ENCODE data around the gene MOB2.

The MOB2 gene

DNA sequence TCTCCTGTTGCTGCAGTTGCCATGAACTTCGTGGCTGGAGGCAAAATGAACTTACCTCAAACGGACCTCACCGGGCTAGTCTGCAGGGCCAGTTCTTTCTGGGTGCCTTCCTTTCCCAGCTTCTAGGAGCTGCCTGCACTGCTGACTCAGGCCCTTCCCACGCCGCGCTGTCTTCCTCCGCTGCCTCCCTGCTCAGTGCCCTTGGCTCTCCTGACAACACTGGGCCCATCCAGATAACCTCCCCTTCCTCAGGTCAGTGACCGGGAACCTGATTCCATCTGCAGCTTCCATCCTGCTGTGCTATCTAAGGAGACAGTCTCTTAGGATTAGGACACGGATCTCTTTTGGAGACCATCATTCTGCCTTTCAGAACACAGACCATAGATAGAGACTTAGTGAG, 19.3 kb downstream of the MOB2 start:
- Histone ChIP-seq H3K9me3 (replicated peaks in 1 of 11) (peaks cover 0 to 21% (median 9%) of the 10 kb centered on the region in 11 experiments; a peak in 12 of 22 replicates), H3K4me2 (peak overlapping the region in 7 of 11 experiments; percentile 48 to 74 (median 70); a peak in 12 of 22 replicates), H3K4me1 (peaks cover 0 to 58% (median 46%) of the 10 kb centered on the region in 10 experiments; a peak in 15 of 20 replicates), H3K4me3 (no peak overlapping the region), H4K20me1 (peaks cover 8 to 79% (median 34%) of the 10 kb centered on the region in 11 experiments; a peak in 17 of 22 replicates), H3K9ac (peak overlapping the region in 1 of 11 experiments; percentile 54; a peak in 1 of 22 replicates), H3K27ac (no peak overlapping the region), H3K36me3 (peaks cover 0 to 46% (median 16%) of the 10 kb centered on the region in 11 experiments; a peak in 15 of 22 replicates), H3K27me3 (no peaks in the 10 kb centered on the region)
- no peak for TF ChIP-seq Cebpa-rat (IDR thresholded peaks at IDR 0.05)

DNA sequence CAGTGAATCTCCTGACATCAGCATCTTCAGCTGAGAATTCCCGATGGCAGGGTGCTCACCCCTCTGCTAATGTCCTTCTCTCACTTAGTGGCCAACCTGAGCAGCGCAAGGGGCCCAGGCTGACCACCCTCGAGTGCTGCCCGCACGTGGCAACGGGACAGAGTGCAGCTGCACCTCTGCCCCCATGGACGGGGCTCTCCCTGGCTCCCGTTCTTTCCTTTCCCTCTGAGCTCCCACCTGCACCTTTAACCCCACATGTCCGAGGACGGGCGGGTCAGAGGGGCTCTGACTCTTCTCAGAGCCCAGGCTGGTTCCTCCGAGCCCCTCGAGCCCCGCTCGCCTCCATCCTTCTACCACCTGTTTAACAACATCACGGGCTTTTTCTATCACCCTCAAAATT, 19.8 kb downstream of the MOB2 start:
- H3K27me3 ChIP-seq, result no peaks in the 10 kb centered on the region
- H3K27ac ChIP-seq, result no peak overlapping the region; a peak in 1 of 22 replicates
- no peak overlapping the region for H3K9ac ChIP-seq
- TF ChIP-seq Cebpa-rat (IDR thresholded peaks at IDR 0.05), result no peak
- peak overlapping the region in 5 of 11 experiments; percentile 15 to 70 (median 21); a peak in 6 of 22 replicates for H3K4me2 ChIP-seq
- no peak overlapping the region for H3K4me3 ChIP-seq
- H3K4me1 ChIP-seq, result peaks cover 0 to 58% (median 46%) of the 10 kb centered on the region in 10 experiments; a peak in 15 of 20 replicates
- peaks cover 0 to 43% (median 16%) of the 10 kb centered on the region in 11 experiments; a peak in 15 of 22 replicates for H3K36me3 ChIP-seq
- H4K20me1 ChIP-seq, result peaks cover 8 to 81% (median 37%) of the 10 kb centered on the region in 11 experiments; a peak in 17 of 22 replicates
- peaks cover 0 to 21% (median 9%) of the 10 kb centered on the region in 11 experiments; a peak in 12 of 22 replicates for H3K9me3 ChIP-seq (replicated peaks in 1 of 11)

DNA sequence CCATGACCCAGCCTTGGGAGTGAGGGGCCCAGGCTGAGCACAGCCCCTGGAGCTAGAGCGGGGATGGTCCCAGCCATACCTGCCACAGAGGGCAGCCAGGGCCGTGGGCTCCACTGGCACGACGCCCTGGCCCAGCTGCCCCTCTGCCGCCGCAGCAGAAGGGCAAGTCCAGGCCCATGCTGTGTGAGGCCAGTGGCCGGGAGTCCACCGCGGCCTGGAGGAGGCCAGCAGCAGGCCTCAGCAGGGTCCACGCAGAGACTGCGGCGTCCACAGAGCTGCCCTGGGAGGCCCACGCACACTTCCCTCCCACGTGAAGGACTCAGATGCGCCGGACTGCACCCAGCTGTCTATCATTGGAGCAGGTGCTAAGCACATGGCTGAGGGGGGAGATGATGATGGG, 23.5 kb downstream of the MOB2 start:
- H3K27ac ChIP-seq, result no peak overlapping the region
- H3K36me3 ChIP-seq, result peaks cover 0 to 14% (median 0%) of the 10 kb centered on the region in 11 experiments; a peak in 6 of 22 replicates
- TF ChIP-seq Cebpa-rat (IDR thresholded peaks at IDR 0.05), result no peak
- no peak overlapping the region for H3K9ac ChIP-seq
- peaks cover 2 to 65% (median 17%) of the 10 kb centered on the region in 11 experiments; a peak in 15 of 22 replicates for H4K20me1 ChIP-seq
- no peak overlapping the region for H3K4me3 ChIP-seq
- no peaks in the 10 kb centered on the region for H3K27me3 ChIP-seq
- H3K9me3 ChIP-seq (replicated peaks in 1 of 11), result peaks cover 0 to 21% (median 9%) of the 10 kb centered on the region in 11 experiments; a peak in 12 of 22 replicates
- H3K4me1 ChIP-seq, result peaks cover 0 to 42% (median 22%) of the 10 kb centered on the region in 10 experiments; a peak in 13 of 20 replicates
- no peak overlapping the region for H3K4me2 ChIP-seq

DNA sequence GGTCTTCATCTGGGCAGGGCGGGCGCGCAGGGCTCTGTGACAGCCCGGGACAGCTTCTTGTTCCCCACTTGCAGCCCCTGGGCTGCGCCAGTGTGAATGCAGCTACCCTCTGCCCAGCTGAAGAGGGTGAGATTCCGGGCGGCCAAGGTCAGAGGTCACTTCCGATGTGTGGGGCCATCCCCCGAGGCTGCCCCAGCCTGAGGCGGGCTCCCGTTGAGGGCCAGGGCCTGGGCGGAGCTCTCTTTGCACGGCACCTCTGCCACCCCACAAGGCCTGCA, 23.9 kb downstream of the MOB2 start:
- Histone ChIP-seq H3K4me2 (no peak overlapping the region), H3K36me3 (peaks cover 0 to 14% (median 0%) of the 10 kb centered on the region in 11 experiments; a peak in 6 of 22 replicates), H3K4me3 (no peak overlapping the region), H3K9me3 (replicated peaks in 1 of 11) (peaks cover 0 to 21% (median 9%) of the 10 kb centered on the region in 11 experiments; a peak in 12 of 22 replicates), H3K27me3 (no peaks in the 10 kb centered on the region), H3K27ac (no peak overlapping the region), H3K4me1 (peaks cover 0 to 41% (median 18%) of the 10 kb centered on the region in 10 experiments; a peak in 13 of 20 replicates), H3K9ac (no peak overlapping the region), H4K20me1 (peaks cover 0 to 65% (median 13%) of the 10 kb centered on the region in 11 experiments; a peak in 13 of 22 replicates)
- TF ChIP-seq Cebpa-rat (IDR thresholded peaks at IDR 0.05), result no peak

GRCh38 chr11:1461826-1462697, 24.5 kb downstream of the MOB2 start:
- Histone ChIP-seq H3K27ac (no peak overlapping the region), H3K4me1 (peaks cover 0 to 42% (median 17%) of the 10 kb centered on the region in 10 experiments; a peak in 13 of 20 replicates)

GRCh38 chr11:1460986-1461825, 25.4 kb downstream of the MOB2 start:
- TF ChIP-seq Cebpa-rat (IDR thresholded peaks at IDR 0.05), result no peak
- peaks cover 0 to 21% (median 9%) of the 10 kb centered on the region in 11 experiments; a peak in 12 of 22 replicates for H3K9me3 ChIP-seq (replicated peaks in 1 of 11)
- peaks cover 0 to 43% (median 16%) of the 10 kb centered on the region in 10 experiments; a peak in 14 of 20 replicates for H3K4me1 ChIP-seq
- H3K4me2 ChIP-seq, result no peak overlapping the region
- H4K20me1 ChIP-seq, result peaks cover 0 to 65% (median 4%) of the 10 kb centered on the region in 11 experiments; a peak in 9 of 22 replicates
- no peak overlapping the region for H3K27ac ChIP-seq
- H3K9ac ChIP-seq, result no peak overlapping the region
- no peaks in the 10 kb centered on the region for H3K27me3 ChIP-seq
- H3K4me3 ChIP-seq, result no peak overlapping the region
- H3K36me3 ChIP-seq, result peaks cover 0 to 14% (median 0%) of the 10 kb centered on the region in 11 experiments; a peak in 6 of 22 replicates

More at GRCh38 chr11:1461826-1462697, 24.5 kb downstream of the MOB2 start:
- Histone ChIP-seq H3K27me3 (no peaks in the 10 kb centered on the region), H3K4me3 (no peak overlapping the region), H3K9me3 (replicated peaks in 1 of 11) (peaks cover 0 to 21% (median 9%) of the 10 kb centered on the region in 11 experiments; a peak in 12 of 22 replicates), H3K9ac (no peak overlapping the region), H3K36me3 (peaks cover 0 to 14% (median 0%) of the 10 kb centered on the region in 11 experiments; a peak in 6 of 22 replicates), H4K20me1 (peaks cover 0 to 65% (median 9%) of the 10 kb centered on the region in 11 experiments; a peak in 11 of 22 replicates), H3K4me2 (no peak overlapping the region)
- TF ChIP-seq Cebpa-rat (IDR thresholded peaks at IDR 0.05), result no peak

DNA sequence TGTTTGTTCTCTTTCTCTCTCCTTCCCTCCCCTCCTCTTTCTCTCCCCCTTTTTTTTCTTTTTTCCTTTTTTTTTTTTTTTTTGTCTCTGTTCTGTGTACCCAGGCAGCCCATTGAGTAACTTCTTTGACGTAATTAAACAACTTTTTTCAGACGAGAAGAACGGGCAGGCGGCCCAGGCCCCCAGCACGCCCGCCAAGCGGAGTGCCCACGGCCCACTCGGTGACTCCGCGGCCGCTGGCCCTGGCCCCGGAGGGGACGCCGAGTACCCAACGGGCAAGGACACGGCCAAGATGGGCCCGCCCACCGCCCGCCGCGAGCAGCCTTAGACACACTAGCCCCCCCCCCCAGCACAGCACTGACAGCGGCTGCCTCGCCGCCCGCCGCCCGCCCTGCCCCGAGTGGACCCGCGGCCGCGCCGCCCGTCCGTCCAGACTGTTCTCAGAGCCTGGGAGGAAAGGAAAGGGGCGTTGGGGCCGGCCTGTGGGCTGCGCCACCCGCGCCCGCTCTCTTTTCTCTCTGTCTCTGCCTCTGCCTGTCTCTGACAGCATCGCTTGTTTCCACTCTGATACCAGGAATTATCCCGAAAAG, 26.1 kb downstream of the MOB2 start:
- peaks cover 0 to 13% (median 0%) of the 10 kb centered on the region in 11 experiments; a peak in 6 of 22 replicates for H3K36me3 ChIP-seq

More for the DNA sequence above, 26.1 kb downstream of the MOB2 start:
- H3K27ac ChIP-seq, result no peak overlapping the region
- H3K4me1 ChIP-seq, result peaks cover 0 to 46% (median 20%) of the 10 kb centered on the region in 10 experiments; a peak in 17 of 20 replicates
- no peak overlapping the region for H3K9ac ChIP-seq
- TF ChIP-seq Cebpa-rat (IDR thresholded peaks at IDR 0.05), result no peak
- H3K4me2 ChIP-seq, result no peak overlapping the region
- H3K9me3 ChIP-seq (replicated peaks in 1 of 11), result peaks cover 0 to 21% (median 9%) of the 10 kb centered on the region in 11 experiments; a peak in 12 of 22 replicates
- H4K20me1 ChIP-seq, result peaks cover 0 to 69% (median 4%) of the 10 kb centered on the region in 11 experiments; a peak in 8 of 22 replicates
- H3K27me3 ChIP-seq, result no peaks in the 10 kb centered on the region
- H3K4me3 ChIP-seq, result no peak overlapping the region

Measured in BLaER1 treated with 17β-estradiol and CSF1 and Interleukin-3, amounts not matched to agents 10 nM and 100 nM (cell line).